ENCODE measurements around the gene GPR179.

DNA sequence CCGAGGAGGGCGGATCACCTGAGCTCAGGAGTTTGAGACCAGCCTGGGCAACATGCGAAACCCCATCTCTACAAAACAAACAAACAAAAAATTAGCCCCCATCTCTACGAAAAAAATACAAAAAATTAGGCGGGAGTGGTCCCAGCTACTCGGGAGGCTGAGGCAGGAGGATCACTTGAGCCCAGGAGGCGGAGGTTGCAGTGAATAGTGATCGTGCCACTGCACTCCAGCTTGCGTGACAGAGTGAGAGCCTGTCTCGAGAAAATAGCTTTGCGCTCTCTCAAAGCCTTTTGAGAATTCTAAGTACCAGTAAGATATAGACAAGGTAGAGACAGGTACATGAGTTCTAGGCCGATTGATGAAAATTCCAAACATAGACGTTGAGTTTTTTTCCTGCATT is 9.9 kb upstream of the GPR179 start:
- TF ChIP-seq, protein P1, sequence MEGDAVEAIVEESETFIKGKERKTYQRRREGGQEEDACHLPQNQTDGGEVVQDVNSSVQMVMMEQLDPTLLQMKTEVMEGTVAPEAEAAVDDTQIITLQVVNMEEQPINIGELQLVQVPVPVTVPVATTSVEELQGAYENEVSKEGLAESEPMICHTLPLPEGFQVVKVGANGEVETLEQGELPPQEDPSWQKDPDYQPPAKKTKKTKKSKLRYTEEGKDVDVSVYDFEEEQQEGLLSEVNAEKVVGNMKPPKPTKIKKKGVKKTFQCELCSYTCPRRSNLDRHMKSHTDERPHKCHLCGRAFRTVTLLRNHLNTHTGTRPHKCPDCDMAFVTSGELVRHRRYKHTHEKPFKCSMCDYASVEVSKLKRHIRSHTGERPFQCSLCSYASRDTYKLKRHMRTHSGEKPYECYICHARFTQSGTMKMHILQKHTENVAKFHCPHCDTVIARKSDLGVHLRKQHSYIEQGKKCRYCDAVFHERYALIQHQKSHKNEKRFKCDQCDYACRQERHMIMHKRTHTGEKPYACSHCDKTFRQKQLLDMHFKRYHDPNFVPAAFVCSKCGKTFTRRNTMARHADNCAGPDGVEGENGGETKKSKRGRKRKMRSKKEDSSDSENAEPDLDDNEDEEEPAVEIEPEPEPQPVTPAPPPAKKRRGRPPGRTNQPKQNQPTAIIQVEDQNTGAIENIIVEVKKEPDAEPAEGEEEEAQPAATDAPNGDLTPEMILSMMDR (IDR thresholded peaks at IDR 0.05), result no peak
- TF ChIP-seq POLR2A (IDR thresholded peaks at IDR 0.05), result no peak
